Measurements from ENCODE around the gene ADAM23. TPM values are rescaled to one million over a fixed set of nuclear protein-coding genes. Genes with fewer than 3 reads are reported as not detected.

Gene ADAM23
- 9.1 to 12.6 TPM (median 10.1 TPM) in 5 replicates for total RNA-seq (2022; extraction: Qiagen RNA extraction; ENCODE audit: low read depth)

GRCh38 chr2:206442833-206443734 is at the start of gene ADAM23:
Gene ADAM23 (plus strand): TSS chr2:206443532. CDS start chr2:206443867, 335 bp downstream.

DNA sequence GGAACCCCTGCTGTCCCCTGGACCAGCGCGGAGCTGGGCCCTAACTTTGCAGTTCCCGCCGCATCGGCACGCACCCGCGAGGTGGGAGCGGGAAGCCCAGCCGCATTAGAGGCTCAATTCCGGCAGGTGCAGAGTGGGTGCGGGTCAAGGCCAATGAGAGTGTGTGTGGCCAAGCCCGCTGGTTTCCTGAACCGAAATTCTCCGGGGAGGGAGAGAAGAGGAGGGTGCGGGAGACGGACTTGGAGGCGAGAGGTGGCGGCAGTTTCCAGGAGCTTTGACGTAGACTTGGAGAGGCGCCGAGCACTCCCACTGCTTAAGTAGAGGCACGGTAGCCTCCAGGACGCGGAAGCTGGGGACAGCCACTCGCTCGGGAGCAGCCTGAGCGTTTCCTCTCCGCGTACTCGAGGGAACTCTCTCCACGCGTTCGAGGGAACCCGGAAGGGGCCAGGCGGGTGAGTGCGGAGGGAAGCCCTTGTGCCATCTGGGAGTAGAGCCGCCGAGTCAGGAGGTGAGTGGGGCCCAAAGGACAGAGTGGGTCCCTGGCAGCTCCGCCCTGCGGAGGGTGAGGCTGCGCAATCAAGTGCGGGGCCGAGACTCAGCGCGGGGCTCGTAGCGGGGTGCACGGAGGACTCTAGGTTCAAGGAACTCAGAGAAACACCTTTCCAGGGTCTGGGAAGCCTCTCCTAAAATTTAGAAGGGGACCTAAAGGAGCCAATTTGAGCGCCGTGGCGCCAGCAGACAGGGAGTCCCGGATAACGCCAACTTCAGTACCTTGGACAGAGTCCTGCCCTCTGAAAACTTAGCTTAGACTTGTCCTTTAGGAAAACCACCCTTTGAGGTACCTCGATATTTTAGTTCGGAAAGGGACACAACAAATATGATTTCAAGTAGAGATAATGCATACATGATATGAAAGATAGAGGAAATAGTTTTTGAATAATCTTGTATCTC is 199.0 kb downstream of the ADAM23 start, which contains the start of gene FAM237A:
TSS of gene FAM237A (plus strand) at position 413 of the 951 bp plus-strand sequence. CDS start 1,750 bp downstream, outside the sequence.

Other genes with a start within 250 kb of the ADAM23 start
- 0.68 to 1.7 TPM (median 1.1 TPM) in 5 replicates for gene ZDBF2, start 168.9 kb upstream of the ADAM23 start, total RNA-seq (2022; extraction: Qiagen RNA extraction; ENCODE audit: low read depth)
- not detected in 5 replicates for gene FAM237A, start 199.0 kb downstream of the ADAM23 start, total RNA-seq (2022; extraction: Qiagen RNA extraction; ENCODE audit: low read depth)